Coronary artery (tissue), 2 donors: Measurements from ENCODE around the gene PGAP6.
"Not testable (repeated sequence)": the region's sequence is repeated elsewhere in the genome, so short reads cannot be mapped to it uniquely, and the experiment has no call there.

ENCODE experiments used
- DNase-seq: peaks from one replicate; pipeline ENCODE4 v3.0.0-alpha.2; 2017; ENCODE audit warnings: low spot score
- H3K27ac ChIP-seq, 2 donors: fragments of 200-600 bp; sonication (generic); one replicate each; pipeline ENCODE4 v1.5.1; 2016 to 2019
- H3K4me3 ChIP-seq: fragments of 200-600 bp; sonication (generic); 2 replicates; pipeline ENCODE4 v1.5.1; 2016; ENCODE audit warnings: mild to moderate bottlenecking, moderate library complexity
- CTCF ChIP-seq: fragments of 200-600 bp; sonication (generic); IDR thresholded peaks from one replicate; pipeline ENCODE4 v1.5.1; 2019; ENCODE audit warnings: antibody characterized with exemption

The PGAP6 gene

GRCh38 chr16:392450-393030 is 10.8 kb upstream of the PGAP6 start:
- no peak for DNase-seq
- H3K4me3 ChIP-seq: no peak overlapping the region
- TF ChIP-seq CTCF: no peak
- H3K27ac ChIP-seq: no peak overlapping the region

- Histone ChIP-seq H3K27ac (no peak overlapping the region), H3K4me3 (no peak overlapping the region)
- TF ChIP-seq CTCF: peak; percentile 55
- DNase-seq: peak; percentile 78
These were observed 10.1 kb upstream of the PGAP6 start for GRCh38 chr16:391885-392335.

GRCh38 chr16:389352-389751 is 7.6 kb upstream of the PGAP6 start:
- no peak for DNase-seq
- H3K4me3 ChIP-seq: no peak overlapping the region
- no peak for TF ChIP-seq CTCF
- H3K27ac ChIP-seq: no peak overlapping the region

GRCh38 chr16:387761-388666 is 6.2 kb upstream of the PGAP6 start:
- Histone ChIP-seq H3K27ac (peak overlapping the region; percentile 14 to 49), H3K4me3 (peak overlapping the region; percentile 52)
- not testable (repeated sequence) for DNase-seq

- Histone ChIP-seq H3K27ac (no peak overlapping the region), H3K4me3 (no peak overlapping the region)
- TF ChIP-seq CTCF: no peak
- DNase-seq: no peak
These were observed 4.9 kb upstream of the PGAP6 start for GRCh38 chr16:386641-387156.

GRCh38 chr16:383326-384051 is 1.7 kb upstream of the PGAP6 start:
- H3K27ac ChIP-seq: no peak overlapping the region
- DNase-seq: no peak
- TF ChIP-seq CTCF: no peak
- H3K4me3 ChIP-seq: peak overlapping the region; percentile 84
